RWPE1 (cell line): Measurements from ENCODE around the gene COA6.

Source experiments
- CTCF ChIA-PET: fragments of 350-600 bp; sonication (Branson Sonifier 250); formaldehyde crosslinking; extraction: SDS; loops from one replicate; lab custom pipeline; 2021; lab: Yijun Ruan, JAX
- POLR2A ChIA-PET: fragments of 400-600 bp; formaldehyde crosslinking; extraction: SDS; loops from one replicate; lab custom pipeline; 2020; ENCODE audit warnings: antibody characterized with exemption; ENCODE audit not compliant: low non-redundant PET; lab: Yijun Ruan, JAX
- DNase-seq: peaks from one replicate; pipeline ENCODE4 v3.0.0; 2012; ENCODE audit warnings: low spot score
- H3K27ac ChIP-seq: fragments of 450-650 bp; 2 replicates; pipeline ENCODE4 v1.5.1; 2017
- TF ChIP-seq, protein P1 (sequence below): fragments of 450-650 bp; conservative IDR thresholded peaks from 2 replicates; pipeline ENCODE4 v1.5.1; 2017; ENCODE audit warnings: low read depth, mild to moderate bottlenecking

The COA6 gene

DNA sequence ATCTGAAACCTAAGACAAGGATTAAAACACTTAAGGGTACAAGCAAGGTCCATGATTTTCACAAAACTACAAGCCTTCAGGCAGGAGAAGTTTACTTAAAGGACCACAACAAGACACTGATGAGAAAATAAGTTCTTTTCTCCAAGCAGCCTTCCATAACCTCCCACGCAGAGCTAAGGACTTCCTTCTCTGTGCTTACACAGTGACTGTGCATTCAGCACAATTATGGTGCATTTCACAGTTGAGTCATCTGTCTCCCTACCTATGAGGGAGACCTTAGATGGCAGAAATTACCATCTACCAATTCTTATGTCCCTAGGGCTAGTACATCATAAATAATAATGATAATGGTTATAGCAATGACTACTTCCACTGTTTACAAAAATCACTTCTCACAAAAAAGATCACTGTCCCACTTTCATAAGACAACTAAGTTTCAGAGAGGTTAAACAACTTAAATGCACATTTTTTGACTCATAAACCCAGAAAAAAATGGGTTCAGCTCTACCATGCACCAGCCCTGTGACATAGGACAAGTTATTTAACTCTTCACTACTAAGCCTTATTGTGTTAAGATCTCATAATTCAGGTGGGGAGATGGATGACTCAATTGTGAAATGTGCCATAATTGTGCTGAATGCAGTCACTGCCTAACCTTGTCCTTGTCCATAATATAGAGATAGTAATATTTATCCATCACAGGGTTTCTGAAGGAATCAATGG is 60.5 kb downstream of the COA6 start:
- TF ChIP-seq, protein P1, sequence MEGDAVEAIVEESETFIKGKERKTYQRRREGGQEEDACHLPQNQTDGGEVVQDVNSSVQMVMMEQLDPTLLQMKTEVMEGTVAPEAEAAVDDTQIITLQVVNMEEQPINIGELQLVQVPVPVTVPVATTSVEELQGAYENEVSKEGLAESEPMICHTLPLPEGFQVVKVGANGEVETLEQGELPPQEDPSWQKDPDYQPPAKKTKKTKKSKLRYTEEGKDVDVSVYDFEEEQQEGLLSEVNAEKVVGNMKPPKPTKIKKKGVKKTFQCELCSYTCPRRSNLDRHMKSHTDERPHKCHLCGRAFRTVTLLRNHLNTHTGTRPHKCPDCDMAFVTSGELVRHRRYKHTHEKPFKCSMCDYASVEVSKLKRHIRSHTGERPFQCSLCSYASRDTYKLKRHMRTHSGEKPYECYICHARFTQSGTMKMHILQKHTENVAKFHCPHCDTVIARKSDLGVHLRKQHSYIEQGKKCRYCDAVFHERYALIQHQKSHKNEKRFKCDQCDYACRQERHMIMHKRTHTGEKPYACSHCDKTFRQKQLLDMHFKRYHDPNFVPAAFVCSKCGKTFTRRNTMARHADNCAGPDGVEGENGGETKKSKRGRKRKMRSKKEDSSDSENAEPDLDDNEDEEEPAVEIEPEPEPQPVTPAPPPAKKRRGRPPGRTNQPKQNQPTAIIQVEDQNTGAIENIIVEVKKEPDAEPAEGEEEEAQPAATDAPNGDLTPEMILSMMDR = no peak
- CTCF ChIA-PET = no interaction called here
- POLR2A ChIA-PET = no interaction called here
- DNase-seq = peak; percentile 46
- no peak overlapping the region for H3K27ac ChIP-seq
